ENCODE results near the gene NTM.

Gene NTM

GRCh38 chr11:132096132-132096825 is 725.9 kb downstream of the NTM start:
- DNase-seq (ENCODE audit: low spot score): no peak

GRCh38 chr11:132099692-132100091 is 729.3 kb downstream of the NTM start:
- TF ChIP-seq CTCF (IDR thresholded peaks at IDR 0.05; ENCODE audit: extremely low read depth, missing control alignments): no peak
- DNase-seq (ENCODE audit: low spot score): peak; percentile 12

More at GRCh38 chr11:132096132-132096825, 725.9 kb downstream of the NTM start:
- no peak for TF ChIP-seq CTCF (IDR thresholded peaks at IDR 0.05; ENCODE audit: extremely low read depth, missing control alignments)

GRCh38 chr11:132100583-132100982 is 730.2 kb downstream of the NTM start:
- no peak for DNase-seq (ENCODE audit: low spot score)
- TF ChIP-seq CTCF (IDR thresholded peaks at IDR 0.05; ENCODE audit: extremely low read depth, missing control alignments): no peak

GRCh38 chr11:132101881-132102280 is 731.5 kb downstream of the NTM start:
- no peak for DNase-seq (ENCODE audit: low spot score)

GRCh38 chr11:132103021-132103420 is 732.6 kb downstream of the NTM start:
- no peak for DNase-seq (ENCODE audit: low spot score)
- no peak for TF ChIP-seq CTCF (IDR thresholded peaks at IDR 0.05; ENCODE audit: extremely low read depth, missing control alignments)

More at GRCh38 chr11:132101881-132102280, 731.5 kb downstream of the NTM start:
- TF ChIP-seq CTCF (IDR thresholded peaks at IDR 0.05; ENCODE audit: extremely low read depth, missing control alignments): no peak

- no peak for DNase-seq (ENCODE audit: low spot score)
- no peak for TF ChIP-seq CTCF (IDR thresholded peaks at IDR 0.05; ENCODE audit: extremely low read depth, missing control alignments)
Observed at GRCh38 chr11:132106096-132106982, 735.9 kb downstream of the NTM start.

GRCh38 chr11:132111316-132111715 is 740.9 kb downstream of the NTM start:
- no peak for DNase-seq (ENCODE audit: low spot score)

More at GRCh38 chr11:132111316-132111715, 740.9 kb downstream of the NTM start:
- no peak for TF ChIP-seq CTCF (IDR thresholded peaks at IDR 0.05; ENCODE audit: extremely low read depth, missing control alignments)
